H1 (cell line): ENCODE data around the gene COL6A5. TPM values are rescaled to one million over a fixed set of nuclear protein-coding genes. Genes with fewer than 3 reads are reported as not detected.
A peak's percentile ranks its signal among the peaks of the same experiment; 100 is the strongest.

Experiments
- CTCF ChIA-PET: fragments of 300-600 bp; sonication (Branson Sonifier 250); formaldehyde crosslinking; loops from one replicate; lab custom pipeline; 2021; ENCODE audit not compliant: partially characterized antibody; lab: Charles Lee
- POLR2A ChIA-PET: fragments of 300-600 bp; sonication (Branson Sonifier 250); formaldehyde crosslinking; loops from one replicate; lab custom pipeline; 2021; ENCODE audit warnings: inconsistent platforms; ENCODE audit not compliant: partially characterized antibody; lab: Charles Lee
- DNase-seq, 2 experiments: peaks; one replicate each; pipeline versions ENCODE4 v3.0.0 to v3.0.0-alpha.2; 2010 to 2022; ENCODE audit warnings: low spot score in 2 of 2, low read depth in 1 of 2, mixed read lengths in 1 of 2
- FAIRE-seq: peaks from 2 replicates; lab custom pipeline; 2011; peaks lifted over from hg19 to GRCh38; lab: Jason Lieb, UNC
- H2AFZ ChIP-seq: 2 replicates; pipeline ENCODE4 v1.8.1; 2012; ENCODE audit warnings: low read length, inconsistent platforms
- H2AK5ac ChIP-seq: 2 replicates; pipeline ENCODE4 v1.6.1; 2013; ENCODE audit warnings: low read depth, low read length
- H2BK120ac ChIP-seq: replicated peaks from 2 replicates; pipeline ENCODE3; 2013; ENCODE audit warnings: low read depth, low read length, inconsistent platforms
- H2BK12ac ChIP-seq: 2 replicates; pipeline ENCODE4 v1.6.1; 2013; ENCODE audit warnings: low read depth, low read length
- H2BK15ac ChIP-seq: 2 replicates; pipeline ENCODE4 v1.6.1; 2013; ENCODE audit warnings: low read length
- H2BK20ac ChIP-seq: 2 replicates; pipeline ENCODE4 v1.6.1; 2013; ENCODE audit warnings: low read length
- H2BK5ac ChIP-seq: 2 replicates; pipeline ENCODE4 v1.6.1; 2013; ENCODE audit warnings: low read depth, low read length
- H3K14ac ChIP-seq: 2 replicates; pipeline ENCODE4 v1.6.1; 2013; ENCODE audit warnings: inconsistent platforms; ENCODE audit not compliant: insufficient read length
- H3K18ac ChIP-seq: 2 replicates; pipeline ENCODE4 v1.6.1; 2013; ENCODE audit warnings: low read length; ENCODE audit errors: extremely low read depth
- H3K23ac ChIP-seq: 2 replicates; pipeline ENCODE4 v1.6.1; 2013; ENCODE audit warnings: inconsistent platforms; ENCODE audit not compliant: insufficient read length
- H3K23me2 ChIP-seq: 2 replicates; pipeline ENCODE4 v1.6.1; 2013; ENCODE audit warnings: low read depth, low read length
- H3K27ac ChIP-seq: 2 replicates; pipeline ENCODE4 v1.6.1; 2011; ENCODE audit warnings: low read depth, low read length, inconsistent platforms
- H3K27me3 ChIP-seq, 4 experiments: replicated peaks in 1 of 4; 1 replicate in 1 of 4; 2 replicates in 3 of 4; pipeline versions ENCODE4 v1.6.1 to v1.8.1; 2011 to 2013; ENCODE audit warnings: low read length in 3 of 4, mild to moderate bottlenecking in 3 of 4, inconsistent platforms in 2 of 4, mixed read lengths in 2 of 4, moderate library complexity in 1 of 4; ENCODE audit not compliant: control insufficient read depth in 3 of 4, insufficient read depth in 3 of 4; ENCODE audit errors: extremely low read depth in 1 of 4
- H3K36me3 ChIP-seq, 4 experiments: 2 replicates each; pipeline versions ENCODE4 v1.6.1 to v1.8.1; 2011 to 2013; ENCODE audit warnings: mild to moderate bottlenecking in 4 of 4, low read length in 3 of 4, moderate library complexity in 2 of 4, control low read depth in 1 of 4, inconsistent platforms in 1 of 4; ENCODE audit not compliant: insufficient read depth in 4 of 4, control insufficient read depth in 2 of 4
- H3K4ac ChIP-seq: replicated peaks from 2 replicates; pipeline ENCODE3; 2013; ENCODE audit warnings: low read length, low read depth, mixed read lengths, inconsistent platforms; ENCODE audit not compliant: insufficient read length
- H3K4me1 ChIP-seq, 4 experiments: replicated peaks in 1 of 4; 1 replicate in 1 of 4; 2 replicates in 3 of 4; pipeline versions ENCODE4 v1.6.1 to v1.8.1; 2011 to 2013; ENCODE audit warnings: low read length in 3 of 4, inconsistent platforms in 2 of 4, mixed read lengths in 1 of 4; ENCODE audit not compliant: insufficient read depth in 4 of 4, control insufficient read depth in 3 of 4
- H3K4me2 ChIP-seq, 2 experiments: 2 replicates each; pipeline versions ENCODE4 v1.6.1 to v1.8.1; 2011 to 2013; ENCODE audit warnings: low read depth in 2 of 2, low read length in 2 of 2, control low read depth in 1 of 2, inconsistent platforms in 1 of 2, mild to moderate bottlenecking in 1 of 2; ENCODE audit not compliant: insufficient read depth in 1 of 2
- H3K4me3 ChIP-seq, 4 experiments: fragments of 200-600, 300-600 bp in 1 of 4; sonication (generic), shearing (Covaris generic), sonication (Bioruptor Twin) in 1 of 4; 2 replicates each; pipeline versions ENCODE4 v1.5.1 to v1.8.1; 2011 to 2016; ENCODE audit warnings: low read length in 4 of 4, low read depth in 3 of 4, control low read depth in 2 of 4, inconsistent platforms in 2 of 4, mild to moderate bottlenecking in 2 of 4, mixed read lengths in 1 of 4, moderate library complexity in 1 of 4; ENCODE audit not compliant: insufficient read depth in 2 of 4; ENCODE audit errors: extremely low read depth in 1 of 4
- H3K56ac ChIP-seq: replicated peaks from 2 replicates; pipeline ENCODE3; 2013; ENCODE audit warnings: low read depth, mild to moderate bottlenecking, mixed read lengths, low read length, inconsistent platforms; ENCODE audit not compliant: insufficient read length
- H3K79me1 ChIP-seq: 2 replicates; pipeline ENCODE4 v1.6.1; 2013; ENCODE audit warnings: low read depth, low read length, control low read depth
- H3K79me2 ChIP-seq, 2 experiments: 2 replicates each; pipeline versions ENCODE4 v1.6.1 to v1.8.1; 2012 to 2013; ENCODE audit warnings: low read length in 2 of 2, mild to moderate bottlenecking in 2 of 2, inconsistent platforms in 1 of 2; ENCODE audit not compliant: insufficient read depth in 2 of 2, control insufficient read depth in 1 of 2
- H3K9ac ChIP-seq, 4 experiments: replicated peaks in 1 of 4; 1 replicate in 1 of 4; 2 replicates in 3 of 4; pipeline versions ENCODE4 v1.6.1 to v1.8.1; 2011 to 2013; ENCODE audit warnings: low read depth in 3 of 4, low read length in 3 of 4, control low read depth in 2 of 4, mild to moderate bottlenecking in 2 of 4, moderate library complexity in 2 of 4, inconsistent platforms in 1 of 4; ENCODE audit errors: extremely low read depth in 1 of 4
- H3K9me3 ChIP-seq, 2 experiments: 2 replicates each; pipeline versions ENCODE4 v1.6.1 to v1.8.1; 2012 to 2013; ENCODE audit warnings: mild to moderate bottlenecking in 2 of 2, moderate library complexity in 2 of 2, control low read depth in 1 of 2, inconsistent platforms in 1 of 2, low read depth in 1 of 2, low read length in 1 of 2, mixed read lengths in 1 of 2; ENCODE audit not compliant: insufficient read depth in 2 of 2
- H4K20me1 ChIP-seq, 2 experiments: replicated peaks in 1 of 2; 2 replicates each; pipeline versions ENCODE3 to v1.8.1; 2011 to 2013; ENCODE audit warnings: inconsistent platforms in 2 of 2, low read length in 2 of 2, mild to moderate bottlenecking in 1 of 2; ENCODE audit not compliant: insufficient read depth in 2 of 2, control insufficient read depth in 1 of 2
- H4K5ac ChIP-seq: 2 replicates; pipeline ENCODE4 v1.6.1; 2013; ENCODE audit warnings: low read length, low read depth, mixed read lengths, inconsistent platforms; ENCODE audit not compliant: insufficient read length
- H4K8ac ChIP-seq: 2 replicates; pipeline ENCODE4 v1.8.0; 2013; ENCODE audit warnings: mild to moderate bottlenecking, moderate library complexity, low read length, inconsistent platforms; ENCODE audit not compliant: insufficient read depth; ENCODE audit errors: extremely low read depth
- H4K91ac ChIP-seq: replicated peaks from 2 replicates; pipeline ENCODE3; 2013; ENCODE audit warnings: low read length, mixed read lengths, inconsistent platforms; ENCODE audit not compliant: insufficient read length
- BCL11A ChIP-seq, 2 experiments: IDR thresholded peaks; one replicate each; pipeline ENCODE4 v1.6.1; 2011; ENCODE audit warnings: low read depth in 2 of 2, low read length in 2 of 2, mild to moderate bottlenecking in 2 of 2
- CREB1 ChIP-seq: IDR thresholded peaks from 2 replicates; pipeline ENCODE4 v1.6.1; 2012; ENCODE audit warnings: inconsistent platforms
- E2F6 ChIP-seq: IDR thresholded peaks from 2 replicates; pipeline ENCODE4 v1.6.1; 2012; ENCODE audit warnings: inconsistent platforms
- EP300 ChIP-seq, 2 experiments: IDR thresholded peaks; 1 replicate in 1 of 2; 2 replicates in 1 of 2; pipeline ENCODE4 v1.6.1; 2011 to 2012; ENCODE audit warnings: low read depth in 2 of 2, low read length in 2 of 2, mild to moderate bottlenecking in 2 of 2, borderline replicate concordance in 1 of 2, inconsistent platforms in 1 of 2, moderate library complexity in 1 of 2
- JUN ChIP-seq: IDR thresholded peaks from 2 replicates; pipeline ENCODE4 v1.6.1; 2011; ENCODE audit warnings: low read depth, mild to moderate bottlenecking, improper control_type of control experiment, low read length
- KDM1A ChIP-seq: fragments of 200-600, 300-600 bp; sonication (generic); IDR thresholded peaks from 2 replicates; pipeline ENCODE4 v1.7.1; 2016; ENCODE audit warnings: mild to moderate bottlenecking, low read length, borderline replicate concordance
- KDM4A ChIP-seq: IDR thresholded peaks from one replicate; pipeline ENCODE4 v1.7.1; 2012; ENCODE audit warnings: low read depth, mild to moderate bottlenecking, moderate library complexity, low read length, inconsistent platforms; ENCODE audit not compliant: severe bottlenecking
- POU5F1 ChIP-seq: IDR thresholded peaks from 2 replicates; pipeline ENCODE4 v1.6.1; 2011; ENCODE audit warnings: low read depth, mild to moderate bottlenecking, low read length, moderate library complexity
- RAD21 ChIP-seq, 2 experiments: IDR thresholded peaks in 1 of 2; conservative IDR thresholded peaks in 1 of 2; 2 replicates each; pipeline ENCODE4 v1.6.1; 2011; ENCODE audit warnings: low read depth in 2 of 2, low read length in 2 of 2, improper control_type of control experiment in 1 of 2, inconsistent platforms in 1 of 2, mild to moderate bottlenecking in 1 of 2, moderate library complexity in 1 of 2
- RBBP5 ChIP-seq: IDR thresholded peaks from 2 replicates; pipeline ENCODE4 v1.7.1; 2012; ENCODE audit warnings: low read depth, mild to moderate bottlenecking, inconsistent platforms, low read length, moderate library complexity, borderline replicate concordance
- SIN3A ChIP-seq, 2 experiments: IDR thresholded peaks in 1 of 2; conservative IDR thresholded peaks in 1 of 2; 2 replicates each; pipeline ENCODE4 v1.6.1; 2011 to 2012; ENCODE audit warnings: low read length in 2 of 2, improper control_type of control experiment in 1 of 2, low read depth in 1 of 2, mild to moderate bottlenecking in 1 of 2
- SUZ12 ChIP-seq: fragments of 200-600 bp; sonication (generic); IDR thresholded peaks from 2 replicates; pipeline ENCODE4 v1.6.1; 2012; ENCODE audit warnings: mild to moderate bottlenecking, inconsistent platforms, low read length, moderate library complexity, mixed read lengths
- TCF12 ChIP-seq: IDR thresholded peaks from 2 replicates; pipeline ENCODE4 v1.6.1; 2011; ENCODE audit warnings: low read depth, mild to moderate bottlenecking, low read length
- WGBS, 2 experiments: shearing (Covaris generic) in 1 of 2; methylation state at CpG; one replicate each; pipeline versions ENCODE4 v1.1.6 to v1.1.7; 2013 to 2015; ENCODE audit warnings: low lambda C conversion rate in 2 of 2, mixed read lengths in 2 of 2, inconsistent platforms in 1 of 2, low coverage in 1 of 2, missing lambda C conversion rate in 1 of 2; ENCODE audit not compliant: insufficient replicate concordance in 2 of 2, insufficient coverage in 1 of 2, insufficient read length in 1 of 2; ENCODE audit errors: extremely low coverage in 1 of 2, missing lambda C conversion rate in 1 of 2; 5-methylcytosine and 5-hydroxymethylcytosine counted together
- polyA plus RNA-seq, 7 experiments: library from polyadenylated mRNA; depleted of rRNA in 3 of 7; stranded (reverse) in 5 of 7; unstranded in 2 of 7; fragments of >200 nt in 5 of 7; fragments of 200-250 nt in 2 of 7; gene quantifications; 1 replicate in 5 of 7; 2 replicates in 1 of 7; 4 replicates in 1 of 7; pipeline versions ENCODE4 v1.2.1 to v1.2.3, GENCODE V29; 2011 to 2013; ENCODE audit warnings: missing spikeins in 2 of 7, mixed read lengths in 2 of 7
- total RNA-seq: library from RNA; stranded (reverse); fragmentation: NEBNext Ultra II Directional; extraction: Animal tissue kit (Norgen Biotek cat#: 25700); gene quantifications from 2 replicates; pipeline ENCODE4 v1.2.1, GENCODE V29; 2021

The COL6A5 gene
- total and polyA plus RNA-seq, 2 of the 8 experiments (the other 6 are each of a cell fraction or from before 2014, with no cell fraction given) = 0.05 to 0.06 TPM

DNA sequence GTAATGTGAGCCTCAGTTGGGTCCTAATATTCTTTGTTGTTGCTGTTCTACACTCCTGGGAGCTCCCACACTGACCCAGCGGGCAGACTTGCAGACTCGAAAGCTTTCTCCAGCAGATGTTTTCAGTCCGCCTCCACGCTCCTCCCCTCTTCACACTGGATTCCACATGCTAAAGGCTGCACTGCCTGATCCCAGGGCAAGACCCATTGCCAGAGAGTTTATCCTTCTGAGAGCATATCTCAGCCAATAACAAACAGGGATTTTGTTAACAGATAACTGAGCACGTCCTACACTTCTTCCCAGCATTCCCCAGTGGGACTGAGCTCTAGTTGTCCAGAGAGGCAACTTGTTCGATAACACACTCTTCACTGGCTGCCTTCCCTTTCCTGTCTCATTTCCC is 163.5 kb downstream of the COL6A5 start:
- Histone ChIP-seq H3K9me3 (no peaks in the 10 kb centered on the region), H3K27ac (no peak overlapping the region), H3K18ac (no peak overlapping the region), H2BK15ac (no peak overlapping the region), H2BK5ac (no peak overlapping the region), H3K27me3 (no peaks in the 10 kb centered on the region), H3K4ac (no peak overlapping the region), H4K5ac (no peak overlapping the region), H3K79me1 (no peaks in the 10 kb centered on the region; the same call in 1 of the 2 replicates), H3K56ac (no peak overlapping the region), H2BK12ac (no peak overlapping the region), H3K4me1 (no peaks in the 10 kb centered on the region), H3K4me2 (no peak overlapping the region), H3K23ac (no peak overlapping the region), H3K4me3 (no peak overlapping the region), H4K20me1 (no peaks in the 10 kb centered on the region), H3K79me2 (no peaks in the 10 kb centered on the region), H2AK5ac (no peak overlapping the region), H2BK20ac (no peak overlapping the region), H3K14ac (no peak overlapping the region), H2AFZ (peak overlapping the region; percentile 80; the same call in 1 of the 2 replicates), H4K91ac (no peak overlapping the region), H3K9ac (no peak overlapping the region), H3K23me2 (no peaks in the 10 kb centered on the region; the same call in 1 of the 2 replicates), H2BK120ac (no peak overlapping the region), H3K36me3 (no peaks in the 10 kb centered on the region), H4K8ac (no peak overlapping the region)
- CTCF ChIA-PET = interaction anchor here (0.6 to 0.7 kb wide), 2 partner anchors 17 to 29 kb away, joined by 3 to 4 read pairs; no protein-coding TSS in a partner anchor
- POLR2A ChIA-PET = no interaction called here
- no peak for FAIRE-seq
- 70% methylated on average over 6 of the region's 6 CpGs; no CpG with 5 or more reads in 1 of the 2 experiments for WGBS, 2 experiments
- DNase-seq = no peak
- TF ChIP-seq KDM1A (no peak), RAD21 (IDR thresholded peaks at IDR 0.05 in 1 of 2, conservative IDR thresholded peaks at IDR 0.05 in 1 of 2; ENCODE audit: low read depth in 2 of 2, low read length in 2 of 2) (no peak), POU5F1 (no peak), BCL11A (IDR thresholded peaks at IDR 0.05; ENCODE audit: low read depth in 2 of 2, low read length in 2 of 2) (no peak), CREB1 (no peak), TCF12 (no peak), JUN (no peak), SUZ12 (no peak), SIN3A (conservative IDR thresholded peaks at IDR 0.05 in 1 of 2, IDR thresholded peaks at IDR 0.05 in 1 of 2; ENCODE audit: low read depth in 1 of 2, low read length in 2 of 2) (no peak), EP300 (IDR thresholded peaks at IDR 0.05; ENCODE audit: borderline replicate concordance in 1 of 2, low read depth in 2 of 2, low read length in 2 of 2) (no peak), KDM4A (no peak), RBBP5 (no peak), E2F6 (no peak)
